Prostate gland (tissue), 2 donors: ENCODE measurements around the gene MAP4K1. TPM values are rescaled to one million over a fixed set of nuclear protein-coding genes. Genes with fewer than 3 reads are reported as not detected.
A peak's percentile ranks its signal among the peaks of the same experiment; 100 is the strongest.

ENCODE experiments used
- DNase-seq: peaks from one replicate; pipeline ENCODE4 v3.0.0-alpha.2; 2019; ENCODE audit warnings: low spot score
- H3K27ac ChIP-seq, 2 donors: fragments of 200-600 bp; sonication (generic); 2 replicates each; pipeline ENCODE4 v1.5.1; 2017 to 2019
- H3K27me3 ChIP-seq: fragments of 200-600 bp; sonication (generic); replicated peaks from 2 replicates; pipeline ENCODE4 v1.5.1; 2019; ENCODE audit not compliant: insufficient read depth
- H3K36me3 ChIP-seq, 2 donors: fragments of 200-600 bp; sonication (generic); 1 replicate in 1 of 2; 2 replicates in 1 of 2; pipeline versions ENCODE4 v1.5.1 to v1.8.1; 2017 to 2019
- H3K4me1 ChIP-seq: fragments of 200-600 bp; sonication (generic); replicated peaks from 2 replicates; pipeline ENCODE4 v1.5.1; 2019
- H3K4me3 ChIP-seq, 2 donors: fragments of 200-600 bp; sonication (generic); 2 replicates each; pipeline ENCODE4 v1.5.1; 2017 to 2019
- H3K9me3 ChIP-seq: fragments of 200-600 bp; sonication (generic); 2 replicates; pipeline ENCODE4 v1.5.1; 2017
- CTCF ChIP-seq, 4 experiments: fragments of 200-600 bp in 2 of 4; fragments of 450-650 bp in 2 of 4; sonication (generic) in 2 of 4; IDR thresholded peaks; 1 replicate in 3 of 4; 2 replicates in 1 of 4; pipeline ENCODE4 v1.5.1; 2016 to 2019; ENCODE audit warnings: antibody characterized with exemption in 4 of 4, mild to moderate bottlenecking in 2 of 4, moderate library complexity in 2 of 4
- POLR2A ChIP-seq: fragments of 450-650 bp; IDR thresholded peaks from one replicate; pipeline ENCODE4 v1.6.1; 2016; ENCODE audit warnings: antibody characterized with exemption, mild to moderate bottlenecking
- POLR2AphosphoS5 ChIP-seq: sonication (generic); formaldehyde crosslinking; IDR thresholded peaks from one replicate; pipeline ENCODE4 v1.6.1; 2017; ENCODE audit warnings: antibody characterized with exemption
- WGBS: methylation state at CpG from one replicate; pipeline ENCODE4 v1.1.5; 2018; 5-methylcytosine and 5-hydroxymethylcytosine counted together
- intact Hi-C: fragments of 100-400 bp; cut with DNase I; formaldehyde crosslinking; loops from one replicate; pipeline ENCODE4 v1.14.2; 2022
- total RNA-seq, 2 donors: library from RNA; depleted of rRNA; stranded (reverse); fragments of >200 nt; gene quantifications; one replicate each; pipeline ENCODE4 v1.1.0, GENCODE V29; 2016

Gene MAP4K1
- total RNA-seq, 2 donors from 2014 or later = 1.6 to 14.1 TPM

- no peak for DNase-seq
- Histone ChIP-seq H3K27ac (no peak overlapping the region), H3K27me3 (no peaks in the 10 kb centered on the region), H3K4me3 (no peak overlapping the region), H3K36me3 (peaks cover 6 to 30% of the 10 kb centered on the region in 2 donors), H3K4me1 (peaks cover under 1% of the 10 kb centered on the region), H3K9me3 (no peaks in the 10 kb centered on the region)
- intact Hi-C loops = no loop called here
- WGBS = 78% methylated on average over 3 of the region's 3 CpGs
- no peak for TF ChIP-seq POLR2A
- TF ChIP-seq POLR2AphosphoS5 = no peak
- TF ChIP-seq CTCF (IDR thresholded peaks at IDR 0.05) = no peak
Observed at GRCh38 chr19:38624822-38625221, 7.1 kb upstream of the MAP4K1 start.

GRCh38 chr19:38619361-38620174, 1.8 kb upstream of the MAP4K1 start:
- WGBS = 16% methylated on average over 21 of the region's 21 CpGs
- no peak for DNase-seq
- intact Hi-C loops = loop anchor here (5.0 kb wide), 2 partner anchors 217 to 228 kb away; partner anchors contain the start of genes FAM98C and HNRNPL

GRCh38 chr19:38618590-38619360, 1.0 kb upstream of the MAP4K1 start, which contains the start of gene EIF3K:
EIF3K (plus strand) TSS chr19:38619188; CDS start chr19:38619269, 81 bp downstream.
- peak; percentile 51 for TF ChIP-seq POLR2A
- peak in 2 of 4 experiments; percentile 11 to 29 for TF ChIP-seq CTCF (IDR thresholded peaks at IDR 0.05)
- TF ChIP-seq POLR2AphosphoS5 = peak; percentile 100
- peak within 1 kb of the TSS; percentile 52 to 70 for H3K27ac ChIP-seq
- peak; percentile 98 for DNase-seq
- H3K4me3 ChIP-seq = peak within 1 kb of the TSS; percentile 58 to 75
- intact Hi-C loops = loop anchor here (5.0 kb wide), 2 partner anchors 216 to 229 kb away; partner anchors contain the start of genes FAM98C and HNRNPL
- no peaks in the 10 kb centered on the region for H3K9me3 ChIP-seq
- peaks cover 0 to 4% of the 10 kb centered on the region in 2 donors for H3K36me3 ChIP-seq
- H3K27me3 ChIP-seq = no peaks in the 10 kb centered on the region
- under 1% methylated on average over 64 of the region's 64 CpGs for WGBS
- H3K4me1 ChIP-seq = peaks cover 2% of the 10 kb centered on the region

More at GRCh38 chr19:38619361-38620174, 1.8 kb upstream of the MAP4K1 start:
- H3K27me3 ChIP-seq = no peaks in the 10 kb centered on the region
- H3K9me3 ChIP-seq = no peaks in the 10 kb centered on the region
- TF ChIP-seq POLR2AphosphoS5 (no peak), CTCF (IDR thresholded peaks at IDR 0.05) (no peak), POLR2A (no peak)
- peaks cover 0 to 10% of the 10 kb centered on the region in 2 donors for H3K36me3 ChIP-seq
- H3K4me1 ChIP-seq = peaks cover 2% of the 10 kb centered on the region
- peak overlapping the region; percentile 52 to 70 for H3K27ac ChIP-seq
- H3K4me3 ChIP-seq = peak overlapping the region; percentile 58 to 75

- intact Hi-C loops = loop anchor here (5.0 kb wide), 2 partner anchors 215 to 230 kb away; partner anchors contain the start of genes FAM98C and HNRNPL
- no peak for DNase-seq
- Histone ChIP-seq H3K36me3 (peaks cover 0 to 4% of the 10 kb centered on the region in 2 donors), H3K4me3 (no peak overlapping the region), H3K4me1 (peaks cover 2% of the 10 kb centered on the region), H3K27ac (no peak overlapping the region), H3K9me3 (no peaks in the 10 kb centered on the region), H3K27me3 (no peaks in the 10 kb centered on the region)
- TF ChIP-seq POLR2AphosphoS5 (no peak), POLR2A (no peak), CTCF (IDR thresholded peaks at IDR 0.05) (no peak)
- 72% methylated on average over 9 of the region's 9 CpGs for WGBS
Observed at GRCh38 chr19:38617283-38617763, 430 bp downstream of the MAP4K1 start.
